GM19099 (cell line): ENCODE data around the gene SRBD1.

Source experiments
- POLR2A ChIP-seq: IDR thresholded peaks from 3 replicates; pipeline ENCODE4 v1.6.1; 2011; ENCODE audit warnings: low read depth; ENCODE audit not compliant: insufficient read length; ENCODE audit errors: extremely low read depth

SRBD1 gene

GRCh38 chr2:45388541-45389100 lies 222.4 kb downstream of the SRBD1 start:
- TF ChIP-seq POLR2A: no peak

- no peak for TF ChIP-seq POLR2A
Measured at GRCh38 chr2:45382744-45383143, 228.3 kb downstream of the SRBD1 start.

GRCh38 chr2:45380131-45380836 lies 230.8 kb downstream of the SRBD1 start:
- TF ChIP-seq POLR2A: no peak

GRCh38 chr2:45379399-45380087 lies 231.5 kb downstream of the SRBD1 start:
- no peak for TF ChIP-seq POLR2A

GRCh38 chr2:45373534-45373933 lies 237.5 kb downstream of the SRBD1 start:
- TF ChIP-seq POLR2A: no peak

- TF ChIP-seq POLR2A: no peak
Measured at GRCh38 chr2:45370369-45370768, 240.7 kb downstream of the SRBD1 start.

GRCh38 chr2:45368792-45369191 lies 242.3 kb downstream of the SRBD1 start:
- no peak for TF ChIP-seq POLR2A

- no peak for TF ChIP-seq POLR2A
Measured at GRCh38 chr2:45361666-45362065, 249.4 kb downstream of the SRBD1 start.

GRCh38 chr2:45354776-45355175 lies 256.3 kb downstream of the SRBD1 start:
- TF ChIP-seq POLR2A: no peak

- no peak for TF ChIP-seq POLR2A
Measured at GRCh38 chr2:45353879-45354278, 257.2 kb downstream of the SRBD1 start.

- no peak for TF ChIP-seq POLR2A
Measured at GRCh38 chr2:45352506-45352905, 258.6 kb downstream of the SRBD1 start.

- TF ChIP-seq POLR2A: no peak
Measured at GRCh38 chr2:45345331-45346234, 265.5 kb downstream of the SRBD1 start.

GRCh38 chr2:45344502-45344901 lies 266.6 kb downstream of the SRBD1 start:
- no peak for TF ChIP-seq POLR2A

- no peak for TF ChIP-seq POLR2A
Measured at GRCh38 chr2:45344071-45344470, 267.0 kb downstream of the SRBD1 start.
